GM15510 (cell line): Measurements from ENCODE around the gene SUPT20HL2.

Source experiments
- POLR2A ChIP-seq: IDR thresholded peaks from 3 replicates; pipeline ENCODE4 v1.6.1; 2011; ENCODE audit warnings: borderline replicate concordance; ENCODE audit not compliant: insufficient read length; ENCODE audit errors: extremely low read depth

Gene SUPT20HL2

GRCh38 chrX:24314019-24314635, at the start of gene SUPT20HL2:
Gene SUPT20HL2 (minus strand): TSS chrX:24314069. CDS start chrX:24313315, 754 bp downstream.
- no peak for TF ChIP-seq POLR2A

DNA sequence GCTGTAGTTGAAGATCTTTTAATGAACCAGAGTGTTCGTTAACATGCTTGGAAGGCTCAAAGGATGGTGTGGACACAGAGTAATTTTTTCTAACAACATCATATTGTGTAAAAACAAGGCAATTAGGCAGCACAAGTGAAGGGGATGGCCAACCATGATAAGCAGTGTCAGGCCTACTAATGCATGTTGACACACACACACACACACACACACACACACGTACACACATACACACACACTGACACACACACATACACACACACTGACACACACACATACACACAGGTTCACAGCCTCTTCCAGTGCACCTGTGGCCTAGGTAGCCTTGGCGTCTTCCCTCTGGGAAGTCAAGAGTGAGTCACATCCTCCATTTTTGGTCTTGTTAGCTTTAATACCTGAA, 46.4 kb upstream of the SUPT20HL2 start, which contains the start of gene SUPT20HL1:
Gene SUPT20HL1, plus strand, starts transcription at position 368 of the 400 bp plus-strand sequence. CDS start 2,122 bp downstream, outside the sequence.
- no peak for TF ChIP-seq POLR2A

DNA sequence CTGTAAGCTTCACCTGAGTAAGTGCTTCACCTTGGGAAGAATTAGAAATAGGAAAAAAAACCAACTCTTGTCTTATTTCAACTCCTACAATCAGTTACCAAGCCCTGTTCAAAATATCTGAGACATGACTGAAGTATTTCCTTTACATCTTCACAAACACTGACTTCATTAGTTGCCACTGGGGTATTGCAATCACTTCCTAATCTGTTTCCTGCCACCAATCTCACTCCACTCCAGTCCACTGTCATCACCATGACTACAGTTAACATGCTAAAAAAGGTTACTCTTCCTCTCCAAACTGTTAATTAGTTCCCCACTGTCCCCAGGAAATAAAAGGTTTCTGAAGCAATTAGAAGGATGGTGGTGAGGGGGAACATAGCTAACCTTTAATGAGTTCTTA, 43.2 kb upstream of the SUPT20HL2 start:
- no peak for TF ChIP-seq POLR2A

- TF ChIP-seq POLR2A: no peak
These were observed 41.2 kb upstream of the SUPT20HL2 start for GRCh38 chrX:24355095-24355494.

DNA sequence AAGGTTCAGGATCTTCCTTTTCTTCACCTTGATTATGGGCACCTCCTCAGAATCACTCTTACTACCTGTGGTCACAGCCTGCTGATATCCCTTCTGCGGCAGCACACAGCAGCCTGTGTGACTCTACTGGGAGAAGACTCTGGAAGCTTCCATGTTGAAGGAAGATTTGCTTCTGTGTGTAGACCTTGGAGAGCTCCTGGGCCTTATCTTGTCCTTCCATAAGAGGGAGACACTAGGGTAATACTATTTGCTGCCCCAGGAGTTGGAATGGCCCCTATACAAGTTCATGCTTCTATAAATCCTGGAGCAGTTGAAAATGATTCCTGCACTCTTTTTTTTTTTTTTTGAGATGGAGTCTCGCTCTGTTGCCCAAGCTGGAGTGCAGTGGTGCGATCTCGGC, 36.3 kb upstream of the SUPT20HL2 start:
- TF ChIP-seq POLR2A: no peak

GRCh38 chrX:24347881-24348280, 34.0 kb upstream of the SUPT20HL2 start:
- TF ChIP-seq POLR2A: no peak

- TF ChIP-seq POLR2A: no peak
These were observed 29.9 kb upstream of the SUPT20HL2 start for GRCh38 chrX:24343719-24344118.

DNA sequence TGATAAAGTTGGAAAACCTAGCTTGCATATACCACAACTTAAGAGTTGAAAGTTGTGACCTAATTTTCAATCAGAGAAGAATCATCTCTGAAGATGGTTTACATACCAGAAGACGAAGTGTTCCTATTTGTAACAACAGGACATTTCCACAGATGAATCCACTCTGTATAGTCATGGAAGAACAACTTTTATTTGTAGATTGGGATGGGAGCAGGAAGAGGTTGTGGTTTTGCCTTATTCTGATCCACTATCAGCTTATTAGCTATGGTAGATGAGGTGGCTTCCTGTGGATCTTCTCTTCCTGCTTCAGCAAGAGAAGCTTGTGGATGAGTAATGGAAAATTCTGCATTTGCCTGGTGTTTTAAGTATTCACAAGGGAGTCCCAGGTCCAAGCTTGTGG, 27.9 kb upstream of the SUPT20HL2 start:
- no peak for TF ChIP-seq POLR2A

- no peak for TF ChIP-seq POLR2A
These were observed 26.6 kb upstream of the SUPT20HL2 start for GRCh38 chrX:24340501-24340900.

DNA sequence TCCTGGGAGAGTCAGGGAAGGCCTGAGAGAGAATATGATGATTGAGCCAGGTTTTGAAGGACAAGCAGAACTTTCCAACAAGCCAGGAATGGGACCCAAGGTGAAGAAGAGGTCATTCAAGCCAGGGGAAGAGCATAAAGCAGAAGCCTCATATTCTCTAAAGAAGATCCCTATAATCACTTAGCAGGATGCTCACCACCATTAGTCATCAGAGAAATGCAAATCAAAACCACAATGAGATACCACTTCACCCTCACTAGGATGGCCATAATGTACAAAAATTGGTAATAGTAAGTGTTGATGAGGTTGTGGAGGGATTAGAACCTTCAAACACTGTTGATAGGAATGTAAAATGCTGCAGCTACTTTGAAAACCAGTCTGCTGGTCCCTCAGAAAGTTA, 26.0 kb upstream of the SUPT20HL2 start:
- TF ChIP-seq POLR2A: no peak

DNA sequence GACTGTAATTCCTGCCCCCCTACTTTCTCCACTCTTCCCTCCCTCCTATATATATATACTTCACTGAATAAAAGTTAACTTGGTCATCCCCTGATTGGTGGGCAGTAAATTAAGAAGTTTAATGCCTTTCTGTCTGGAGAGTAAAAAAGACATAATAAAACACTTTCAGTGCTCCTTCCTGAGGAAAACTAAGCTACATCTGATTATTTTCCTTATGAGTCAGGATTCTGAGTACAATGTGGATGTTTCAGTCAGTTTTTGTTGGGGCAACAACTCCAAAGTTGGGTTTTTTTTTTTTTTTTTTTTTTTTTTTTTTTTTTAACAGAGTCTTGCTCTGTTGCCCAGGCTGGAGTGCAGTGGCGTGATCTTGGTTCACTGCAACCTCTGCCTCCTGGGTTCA, 22.0 kb upstream of the SUPT20HL2 start:
- TF ChIP-seq POLR2A: no peak

GRCh38 chrX:24334461-24334860, 20.6 kb upstream of the SUPT20HL2 start:
- no peak for TF ChIP-seq POLR2A

- TF ChIP-seq POLR2A: no peak
These were observed 19.5 kb upstream of the SUPT20HL2 start for GRCh38 chrX:24333371-24333770.

- no peak for TF ChIP-seq POLR2A
These were observed 19.0 kb upstream of the SUPT20HL2 start for GRCh38 chrX:24332878-24333277.

DNA sequence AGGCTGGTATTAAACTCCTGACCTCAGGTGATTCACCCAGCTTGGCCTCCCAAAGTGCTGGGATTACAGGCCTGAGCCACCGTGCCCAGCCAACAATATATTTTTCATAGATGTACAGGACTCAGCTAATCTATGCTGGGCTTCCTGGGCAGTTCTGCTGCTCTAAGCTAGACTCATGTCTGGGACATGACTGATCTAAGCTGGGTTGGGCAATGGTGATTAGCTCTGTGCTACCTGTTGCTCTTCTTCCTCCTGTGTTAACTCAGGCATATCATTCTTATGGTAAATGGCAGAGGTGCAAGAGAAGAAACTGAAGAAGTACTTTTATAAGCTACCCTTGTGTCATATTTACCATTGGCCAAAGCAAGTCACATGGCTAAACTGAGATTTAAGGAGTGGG, 11.4 kb upstream of the SUPT20HL2 start:
- no peak for TF ChIP-seq POLR2A

GRCh38 chrX:24321741-24322395, 8.0 kb upstream of the SUPT20HL2 start:
- no peak for TF ChIP-seq POLR2A

DNA sequence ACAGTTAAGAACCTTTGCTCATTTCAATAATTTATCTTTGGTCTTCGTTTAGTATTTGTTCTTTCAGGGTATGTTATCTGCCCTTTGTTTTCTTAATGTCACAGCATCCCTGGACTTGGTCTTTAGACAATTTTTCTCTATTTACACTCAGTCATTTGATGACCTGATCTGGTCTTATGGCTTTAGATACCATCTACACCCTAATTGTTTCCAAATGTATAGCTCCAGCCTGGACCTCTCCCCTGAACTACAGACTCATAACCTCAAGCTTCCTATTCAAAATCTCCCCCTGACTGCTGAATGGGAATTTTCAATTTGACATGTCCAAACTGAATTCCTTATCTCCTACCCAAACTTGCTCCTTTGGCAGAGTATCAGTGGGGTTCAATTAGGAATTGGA, 3.7 kb upstream of the SUPT20HL2 start:
- no peak for TF ChIP-seq POLR2A

DNA sequence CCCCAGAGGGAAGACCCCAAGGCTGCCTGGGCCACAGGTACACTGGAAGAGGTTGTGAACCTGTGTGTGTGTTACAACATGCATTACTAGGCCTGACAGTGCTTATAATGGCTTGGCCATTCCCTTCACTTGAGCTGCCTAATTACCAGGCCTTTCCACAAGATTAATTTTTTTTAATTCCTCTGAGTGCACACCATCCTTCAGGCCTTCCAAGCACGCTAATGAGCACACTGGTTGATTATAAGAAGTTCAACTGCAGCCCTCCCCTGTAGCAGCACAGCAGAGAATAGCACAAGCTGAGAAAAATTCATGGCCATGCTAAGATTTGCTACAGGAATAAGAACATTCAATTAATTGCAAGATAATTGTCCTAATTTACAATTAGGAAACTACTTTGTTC, 2.2 kb upstream of the SUPT20HL2 start:
- TF ChIP-seq POLR2A: no peak

GRCh38 chrX:24306440-24306839, 7.4 kb downstream of the SUPT20HL2 start:
- no peak for TF ChIP-seq POLR2A
